GM21390 (cell line): ENCODE results near the gene SMARCD3.

Experiments used
- ATAC-seq: cut with Tn5 transposase; IDR thresholded peaks from one replicate; pipeline ENCODE4 v1.9.1; 2021; ENCODE audit not compliant: unreplicated experiment

SMARCD3 gene

DNA sequence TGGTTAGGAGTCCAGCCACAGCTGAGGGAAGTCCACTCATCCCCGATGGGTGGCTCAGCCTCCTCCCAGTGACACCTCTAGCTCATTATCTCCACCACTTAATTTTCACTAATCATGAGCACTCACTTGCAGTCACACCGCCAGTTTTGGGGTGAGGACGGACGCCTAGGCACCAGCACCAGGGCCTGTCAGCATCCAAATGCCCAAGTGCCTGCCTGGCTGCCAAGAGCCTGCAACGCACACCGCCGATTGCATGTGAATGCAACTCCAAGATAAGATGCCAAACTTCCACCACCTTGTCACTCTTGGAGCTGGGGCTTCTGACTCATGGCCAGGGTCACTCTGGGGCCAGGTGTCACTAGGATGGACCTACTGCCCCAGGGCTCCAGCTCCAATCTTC lies 24.4 kb upstream of the SMARCD3 start:
- no peak for ATAC-seq

DNA sequence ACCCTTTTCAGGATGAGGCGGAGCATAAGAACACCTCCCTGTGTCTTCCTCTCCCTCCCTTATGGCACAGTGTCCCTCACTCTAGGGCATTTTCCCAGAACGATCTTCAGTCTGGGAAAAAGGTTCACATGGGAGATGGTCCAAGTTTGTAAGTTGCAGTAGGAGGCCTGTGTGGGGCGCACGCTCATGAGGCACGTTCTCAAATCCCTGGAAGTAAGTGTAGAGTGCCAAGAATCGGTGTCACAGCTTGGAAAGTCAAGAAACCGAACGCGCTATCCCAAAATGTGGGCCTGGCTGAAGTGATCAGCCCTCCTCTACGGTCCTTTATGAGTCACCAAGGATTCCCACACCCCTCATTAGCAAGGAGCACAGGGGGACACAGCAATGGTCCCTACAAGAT lies 23.9 kb upstream of the SMARCD3 start:
- no peak for ATAC-seq

DNA sequence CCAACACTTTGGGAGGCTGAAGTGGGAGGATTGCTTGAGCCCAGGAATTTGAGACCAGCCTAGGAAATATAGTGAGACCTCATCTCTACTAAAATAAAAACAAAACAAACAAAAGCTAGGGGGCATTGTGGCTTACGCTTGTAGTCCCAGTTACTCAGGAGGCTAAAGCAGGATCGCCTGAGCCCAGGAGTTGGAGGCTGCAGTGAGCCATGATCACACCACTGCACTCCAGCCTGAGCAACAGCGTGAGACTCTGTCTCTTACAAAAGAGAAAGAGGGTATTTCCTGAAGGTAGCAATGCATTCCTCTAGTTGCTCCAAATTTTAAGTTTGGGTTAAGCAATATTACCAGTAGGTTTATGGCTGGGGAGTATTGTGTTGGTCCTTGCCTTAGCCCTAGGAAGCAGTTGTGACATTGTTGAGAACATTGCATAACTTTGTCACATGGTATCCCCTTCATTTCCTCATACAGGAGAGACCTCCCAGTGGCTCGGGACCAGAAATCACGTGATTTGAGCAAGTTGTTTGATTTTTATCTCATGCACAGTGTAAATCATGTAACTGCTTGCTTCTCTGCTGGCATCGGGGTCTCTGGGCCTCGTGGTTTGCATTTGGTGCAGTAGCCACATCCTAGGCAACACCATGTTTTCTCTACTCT lies 23.3 kb upstream of the SMARCD3 start:
- no peak for ATAC-seq

DNA sequence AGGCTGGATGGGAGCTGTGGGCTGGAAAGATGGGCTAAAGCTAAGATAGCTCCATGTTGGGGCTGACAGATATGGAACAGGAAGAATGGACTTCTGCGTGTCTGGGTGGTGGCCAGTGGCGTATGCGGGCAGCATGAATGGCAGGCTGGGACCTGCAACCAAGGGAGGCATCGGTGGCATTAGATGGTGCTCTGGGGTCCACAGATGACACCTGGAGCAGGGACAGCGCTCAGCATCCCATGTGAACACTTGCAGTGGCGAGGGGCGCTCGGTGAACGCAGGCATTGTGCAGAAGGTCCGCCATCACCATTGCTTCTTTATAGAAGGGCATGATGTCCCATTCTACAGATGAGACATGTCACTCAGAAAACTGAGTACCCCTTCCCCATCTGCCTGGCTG lies 21.0 kb upstream of the SMARCD3 start:
- no peak for ATAC-seq

DNA sequence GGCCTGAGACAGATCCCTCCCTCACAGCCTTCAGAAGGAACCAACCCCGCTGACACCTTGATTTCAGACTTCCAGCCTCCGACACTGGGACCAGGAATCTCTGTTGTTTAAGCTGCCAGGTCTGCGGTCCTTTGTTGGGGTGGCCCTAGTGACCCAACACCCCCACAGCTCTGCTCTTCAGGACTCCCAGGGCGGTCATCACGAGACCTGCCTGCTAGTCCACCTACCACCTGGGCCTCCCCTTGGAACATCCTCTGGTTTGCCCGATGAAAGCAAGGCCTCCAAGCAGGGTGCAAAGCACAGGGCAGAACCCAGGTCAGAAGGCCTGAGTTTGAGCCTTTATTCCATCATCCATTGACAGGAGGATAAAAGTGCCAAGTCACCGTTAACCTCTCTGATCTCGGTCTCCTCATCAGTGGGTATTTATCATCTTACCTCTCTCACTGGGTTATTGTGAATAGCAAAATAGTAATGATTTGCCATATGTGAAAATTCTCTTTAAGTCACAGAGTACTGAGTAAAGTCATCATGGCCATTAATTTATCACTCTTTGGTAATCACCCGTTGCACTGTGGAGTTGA lies 16.9 kb upstream of the SMARCD3 start:
- ATAC-seq = no peak

DNA sequence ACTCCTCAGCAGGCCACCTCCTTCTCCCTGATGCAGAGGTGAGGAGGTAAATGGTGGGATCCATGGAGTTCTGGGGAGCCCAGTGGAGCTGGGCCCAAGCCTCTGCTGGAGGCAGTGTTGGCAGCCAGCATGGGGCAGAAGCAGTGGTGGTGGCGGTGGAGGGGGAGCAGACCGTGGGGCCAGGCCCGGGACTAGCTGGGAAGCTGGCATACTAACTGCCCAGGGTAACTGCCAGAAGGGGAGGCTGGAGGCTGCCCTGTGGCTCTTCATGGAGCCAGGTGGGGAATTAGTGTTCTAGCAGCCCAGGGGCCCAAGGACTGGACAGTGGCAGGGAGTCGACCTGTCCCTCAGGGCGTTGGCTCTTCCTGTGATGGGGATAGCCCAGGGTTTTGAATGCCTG lies 16.1 kb upstream of the SMARCD3 start:
- ATAC-seq = no peak

DNA sequence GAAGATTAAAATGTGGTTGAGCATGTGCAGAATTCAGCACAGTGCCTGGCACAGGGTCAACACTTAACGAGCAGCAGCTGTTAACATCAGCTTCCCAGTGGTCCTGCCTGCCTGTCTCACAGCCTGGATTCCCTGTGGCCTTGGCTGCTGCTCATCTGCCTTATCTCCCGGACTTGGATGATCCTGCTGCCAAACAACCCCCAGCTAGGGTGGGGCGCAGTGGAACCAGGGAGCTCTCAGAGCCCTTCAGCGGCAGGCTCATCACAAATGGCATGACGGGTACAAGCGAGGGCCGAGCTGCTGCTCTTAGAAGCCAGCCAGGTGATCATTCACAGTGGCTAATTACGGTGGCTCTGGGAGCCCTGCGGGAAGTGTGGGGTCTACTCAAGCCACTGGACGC lies 13.0 kb upstream of the SMARCD3 start:
- no peak for ATAC-seq

DNA sequence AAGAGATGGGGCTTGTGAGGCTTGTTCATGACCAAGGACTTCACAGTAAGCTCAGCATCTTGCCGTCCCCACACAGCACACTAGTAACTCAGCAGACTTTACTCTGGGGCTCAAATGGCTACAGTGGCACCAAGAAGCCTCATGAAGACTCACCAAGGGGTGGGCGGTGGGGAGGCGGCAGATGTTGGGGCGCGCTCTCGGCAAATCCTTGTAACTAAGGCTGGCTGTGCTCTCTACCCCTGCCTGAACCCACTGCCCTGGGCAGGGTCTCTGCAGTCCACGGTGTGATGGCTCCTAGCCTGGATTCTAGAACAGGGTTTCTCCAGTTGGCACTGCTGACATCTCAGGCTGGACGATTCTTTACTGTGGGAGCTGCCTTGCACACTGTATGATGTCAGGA lies 12.4 kb upstream of the SMARCD3 start:
- ATAC-seq = no peak

DNA sequence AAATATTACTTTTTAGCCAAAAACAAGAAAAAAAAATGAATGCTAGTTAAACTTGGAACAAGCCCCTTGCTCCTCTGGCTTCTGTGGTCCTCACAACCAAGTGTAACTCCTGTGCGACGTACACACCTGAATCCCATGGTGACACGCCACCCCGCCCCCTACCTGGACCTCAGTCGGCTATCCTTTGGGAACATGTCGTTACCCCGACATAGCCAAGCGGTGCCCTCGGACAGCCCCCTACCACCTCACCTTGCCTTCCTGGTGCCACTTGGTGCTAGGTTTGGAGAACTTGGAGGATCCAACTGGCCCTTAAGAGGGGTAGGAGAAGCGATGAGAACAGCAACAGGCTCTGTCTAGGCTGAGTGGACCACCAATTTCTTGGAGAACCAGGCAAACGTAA lies 12.0 kb upstream of the SMARCD3 start:
- no peak for ATAC-seq

DNA sequence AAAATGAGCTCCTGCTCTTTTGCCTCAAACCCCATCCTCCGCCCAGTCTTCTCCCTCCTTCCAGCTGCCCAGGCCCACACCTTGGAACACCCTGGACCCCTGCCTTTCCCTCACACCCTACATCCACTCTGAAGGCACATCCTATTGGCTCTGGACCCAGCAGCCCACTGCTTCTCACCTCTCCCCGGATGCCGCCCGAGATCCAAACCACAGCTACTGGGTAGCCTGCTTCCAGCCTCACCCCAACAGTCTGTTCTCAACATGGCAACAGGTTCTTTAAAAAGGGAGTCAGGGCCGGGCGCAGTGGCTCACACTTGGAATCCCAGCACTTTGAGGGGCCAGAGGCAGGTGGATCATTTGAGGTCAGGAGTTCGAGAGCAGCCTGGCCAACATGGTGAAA lies 9.5 kb upstream of the SMARCD3 start:
- no peak for ATAC-seq

DNA sequence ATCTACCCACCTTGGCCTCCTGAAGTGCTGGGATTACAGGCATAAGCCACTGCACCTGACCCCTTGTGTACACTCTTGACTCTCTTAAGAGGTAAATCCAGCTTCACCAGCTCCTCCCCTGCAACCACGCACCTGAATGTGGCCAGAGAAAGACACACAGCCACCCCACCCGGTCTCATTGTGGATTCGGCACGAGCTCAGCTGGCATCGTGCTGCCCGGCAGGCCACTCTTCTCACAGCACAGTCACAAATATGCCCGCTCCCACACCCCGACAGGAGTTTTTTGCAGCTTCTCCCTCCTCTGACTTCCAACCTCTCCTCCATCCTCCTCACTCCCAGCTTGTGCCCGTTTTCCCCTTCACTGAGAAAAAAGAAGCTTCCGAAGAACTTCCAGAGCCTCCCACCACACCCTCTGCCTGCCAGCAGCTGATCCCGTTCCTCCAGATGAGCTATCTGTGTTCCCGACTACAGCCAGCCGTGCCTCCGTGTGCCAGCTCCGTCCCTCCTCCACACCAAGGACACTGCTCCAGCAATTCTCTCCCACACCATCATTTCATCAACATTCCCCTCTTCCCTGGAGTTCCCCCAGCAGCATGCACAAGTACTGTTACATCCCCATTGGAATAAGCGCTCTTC lies 8.0 kb upstream of the SMARCD3 start:
- ATAC-seq = no peak

DNA sequence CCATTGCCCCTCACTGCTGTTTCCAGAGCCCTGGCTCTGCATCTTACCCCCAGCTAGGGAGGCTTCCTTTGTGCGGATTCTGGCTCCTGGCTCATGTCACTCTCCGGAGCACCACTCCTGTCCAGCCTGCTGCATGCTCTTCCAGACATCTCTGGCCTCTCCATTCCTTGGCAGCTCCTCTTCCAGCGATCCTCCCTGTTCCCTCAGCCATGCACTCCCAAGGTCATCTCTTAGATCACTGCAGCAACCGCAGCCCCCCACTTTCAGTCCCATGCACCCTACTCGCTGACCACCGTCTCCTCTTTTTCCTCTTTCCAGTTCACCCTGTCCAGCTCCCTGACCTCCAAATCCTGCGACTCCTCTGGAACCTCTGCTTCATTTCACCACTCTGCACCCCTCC lies 6.9 kb upstream of the SMARCD3 start:
- ATAC-seq = no peak

DNA sequence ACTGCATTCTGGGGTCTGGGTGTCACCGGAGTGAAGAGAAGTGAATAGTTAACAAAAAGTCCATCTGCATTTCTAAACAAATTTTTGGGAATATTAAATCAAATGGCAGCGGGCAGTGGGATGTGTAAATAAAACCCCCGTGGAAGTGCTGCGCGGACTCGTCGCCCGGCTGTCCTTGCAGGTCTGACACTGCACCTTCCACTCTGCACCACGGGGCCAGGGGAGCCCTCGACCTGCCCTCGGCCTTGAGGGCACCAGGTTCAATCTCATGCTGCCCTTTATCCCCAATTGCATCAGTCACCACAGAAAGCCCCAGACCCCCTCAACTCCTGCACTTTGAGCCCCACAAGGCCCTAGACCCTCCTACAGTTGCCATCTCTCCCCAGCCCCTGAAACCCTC lies 6.4 kb upstream of the SMARCD3 start:
- no peak for ATAC-seq

DNA sequence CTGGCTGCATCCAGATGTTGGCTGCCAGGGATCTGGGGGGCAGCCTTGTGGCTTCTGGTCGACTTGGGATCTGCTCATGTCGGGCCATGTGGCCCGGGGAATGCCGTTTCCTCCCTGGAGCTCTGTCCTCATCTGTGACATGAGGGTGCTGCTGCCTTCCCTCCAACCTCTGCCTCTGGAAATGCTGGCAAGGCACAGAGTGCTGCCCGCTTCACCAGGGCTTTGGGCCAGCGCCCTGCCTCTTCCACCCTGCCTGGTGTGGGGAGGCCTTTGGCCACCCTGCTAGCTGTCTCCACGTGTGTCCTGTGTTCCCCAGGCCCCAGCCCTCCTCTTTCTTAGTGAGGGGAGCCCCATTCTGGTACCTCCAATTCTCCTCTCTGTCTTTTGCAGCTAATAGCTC lies 5.8 kb upstream of the SMARCD3 start:
- no peak for ATAC-seq

DNA sequence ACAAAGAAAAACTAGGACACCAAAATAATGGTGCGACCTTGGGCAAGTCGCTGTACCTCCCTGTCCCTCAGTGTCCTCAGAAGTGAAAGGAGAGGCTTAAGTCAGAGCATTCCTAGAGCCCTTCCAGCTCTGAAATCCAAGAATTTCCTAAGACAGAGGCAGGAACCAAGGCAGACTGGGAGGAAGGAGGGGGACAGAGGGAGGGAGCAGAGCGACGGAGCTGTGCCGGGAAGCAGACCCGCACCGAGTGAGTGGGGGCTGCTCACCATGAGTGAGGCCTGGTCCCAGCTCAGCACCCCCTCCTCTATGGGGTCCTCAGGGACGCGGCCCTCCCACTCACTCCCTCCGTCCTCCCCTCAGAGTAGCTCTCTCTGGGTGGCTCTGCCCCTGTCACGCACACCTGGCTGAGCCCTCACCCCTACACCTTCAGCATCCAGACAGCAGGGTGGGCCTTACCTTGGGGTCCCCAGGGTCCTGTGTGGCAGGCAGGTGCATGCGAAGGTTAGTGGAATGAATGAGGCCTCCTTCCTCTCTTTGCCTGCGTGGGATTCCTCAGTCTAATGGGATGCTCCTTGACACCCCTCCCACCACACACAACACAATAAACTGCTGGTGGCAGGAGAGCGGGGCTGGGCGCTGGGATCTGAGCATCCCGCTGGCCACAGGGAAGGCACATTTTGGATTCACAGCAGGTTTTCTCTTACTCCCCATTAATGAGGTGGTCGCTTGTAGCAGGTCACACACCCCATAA lies 4.6 kb upstream of the SMARCD3 start:
- ATAC-seq = no peak

DNA sequence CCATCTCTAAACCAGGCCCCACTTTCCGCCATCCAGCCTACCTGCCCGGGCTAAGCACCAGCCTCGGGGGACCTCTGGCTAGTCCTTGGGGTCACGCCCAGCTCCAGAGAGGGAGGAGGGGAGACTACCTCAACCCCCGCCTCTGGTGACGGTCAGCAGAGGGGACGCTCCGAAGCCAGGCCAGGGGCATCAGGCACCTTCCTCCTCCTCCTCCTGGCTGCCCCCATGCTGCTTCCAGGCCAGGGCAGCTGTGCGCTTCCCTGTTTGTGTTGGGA lies 4.0 kb upstream of the SMARCD3 start:
- ATAC-seq = no peak

DNA sequence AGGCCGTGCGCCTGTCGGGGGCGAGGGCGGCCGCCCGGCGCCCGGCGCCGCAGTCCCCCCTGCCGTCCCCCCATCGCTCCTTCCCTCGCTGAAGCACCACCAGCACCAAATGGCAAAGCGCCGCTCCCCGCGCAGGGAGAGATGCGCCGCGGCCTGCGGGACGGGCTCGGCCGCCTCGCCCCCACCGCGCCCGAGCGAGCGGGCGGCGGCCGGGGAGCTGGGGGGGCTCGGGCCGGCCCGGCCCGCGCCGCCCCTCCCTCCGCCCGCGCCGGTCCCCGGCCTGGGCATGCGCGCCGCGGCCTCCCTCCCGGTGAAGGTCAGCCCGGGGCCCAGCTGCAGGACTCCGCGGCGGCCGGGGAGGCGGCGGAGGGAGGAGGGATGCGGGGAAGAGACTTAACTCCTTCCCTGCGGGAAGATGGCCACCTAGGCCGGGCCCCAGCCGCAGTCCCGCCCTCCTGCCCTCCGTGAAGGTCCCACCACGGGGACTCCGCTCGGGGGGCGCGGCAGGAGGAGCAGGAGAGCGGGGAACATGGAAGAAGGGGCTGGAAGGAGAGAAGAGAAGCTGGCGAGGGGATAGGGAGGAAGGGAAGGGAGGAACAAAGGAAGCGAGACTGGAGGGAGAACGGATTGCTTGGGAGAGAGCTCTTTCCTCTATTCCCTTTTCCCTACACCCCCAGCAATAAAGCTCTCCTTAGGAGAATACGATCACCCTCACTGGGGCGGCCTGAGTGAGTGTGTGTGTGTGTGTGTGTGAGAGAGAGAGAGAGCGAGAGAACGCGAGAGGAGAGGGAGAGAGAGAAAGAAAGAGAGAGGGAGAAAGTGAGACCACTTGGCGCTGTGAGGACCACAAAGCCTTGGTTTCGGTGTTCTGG lies 3.4 kb upstream of the SMARCD3 start:
- no peak for ATAC-seq

DNA sequence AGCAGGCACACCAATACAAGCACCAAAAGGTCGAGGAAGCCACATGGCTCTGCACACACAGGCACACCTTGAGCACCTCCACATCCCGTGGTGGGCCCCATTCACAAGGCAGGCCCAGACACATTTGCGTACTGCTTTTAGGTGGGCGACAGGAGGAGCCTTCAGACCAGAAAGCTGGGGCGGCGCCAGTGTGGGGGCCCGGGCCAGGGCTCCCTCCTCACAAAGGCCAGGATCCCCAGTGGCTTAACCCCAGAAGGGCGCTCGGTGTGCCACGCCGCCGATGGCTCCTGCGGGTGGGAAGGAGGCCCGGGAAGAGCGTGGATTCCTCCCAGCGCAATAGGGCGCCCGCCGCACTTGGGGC lies 2.8 kb upstream of the SMARCD3 start:
- no peak for ATAC-seq

DNA sequence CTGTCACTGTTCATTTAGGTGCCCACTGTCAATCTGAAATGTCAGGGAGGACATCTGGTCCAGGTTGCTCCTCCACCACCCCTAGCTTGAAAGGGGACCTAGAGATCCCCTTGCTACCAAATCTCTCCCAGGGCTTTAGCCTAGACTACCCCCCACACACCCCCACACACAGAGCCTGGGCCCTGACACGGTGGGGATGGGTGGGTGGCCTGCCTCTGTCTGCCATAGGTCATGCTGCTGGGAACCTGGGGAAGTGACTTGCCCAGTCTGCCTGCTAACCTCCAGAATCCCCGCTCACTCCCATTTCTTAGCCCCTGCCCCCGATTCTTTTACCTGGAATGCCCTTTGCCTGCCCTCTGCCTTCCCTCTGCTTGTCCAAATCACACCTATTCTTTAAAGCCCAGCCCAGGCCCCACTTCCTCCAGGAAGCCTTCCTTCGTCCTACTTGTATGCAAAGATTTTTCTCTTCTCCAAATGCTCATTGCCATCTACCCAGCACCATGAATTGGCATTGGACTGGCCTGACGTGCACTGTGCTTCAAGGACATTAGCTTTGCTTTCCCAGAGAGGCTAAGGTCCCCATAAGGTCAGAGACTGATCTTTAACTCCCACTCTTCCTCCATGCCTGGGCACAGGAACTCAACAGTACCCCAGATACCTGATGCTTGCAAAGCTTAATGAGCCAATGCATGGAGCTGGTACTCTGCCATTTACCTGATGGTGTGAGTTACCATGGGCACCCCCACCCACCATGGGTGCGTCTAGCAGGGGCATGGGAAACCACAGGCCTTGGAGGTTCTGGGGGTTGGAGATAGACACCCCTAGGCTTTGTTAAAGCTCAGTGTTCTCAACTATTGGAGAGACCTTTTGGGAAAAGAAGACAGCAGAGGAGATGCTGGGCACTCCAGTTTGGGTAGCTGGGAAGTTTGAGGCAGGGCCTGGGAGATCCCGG lies 2.0 kb upstream of the SMARCD3 start:
- ATAC-seq = no peak

DNA sequence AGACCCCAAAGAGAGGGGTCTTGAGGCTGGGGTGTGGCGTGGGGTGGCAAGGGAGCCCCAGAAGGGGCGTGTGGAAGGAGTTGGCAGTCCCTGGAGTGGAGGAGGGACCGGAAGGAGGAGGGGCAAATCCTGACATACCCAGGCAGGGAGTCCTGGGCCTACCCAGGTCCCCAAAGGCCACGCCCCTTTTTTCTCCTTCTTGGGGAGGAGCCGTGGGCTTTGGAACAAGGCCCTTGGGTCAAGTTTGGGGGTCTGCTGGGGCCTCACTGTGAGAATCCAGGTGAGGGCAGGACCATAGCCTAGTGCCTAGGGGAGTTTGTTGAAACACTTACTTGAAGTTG lies 1.2 kb upstream of the SMARCD3 start:
- no peak for ATAC-seq
